ENCODE results near the gene CFAP53. TPM values are rescaled to one million over a fixed set of nuclear protein-coding genes. Genes with fewer than 3 reads are reported as not detected.

Gene CFAP53
- total RNA-seq, 1 experiment from 2014 or later = 0.15 TPM

DNA sequence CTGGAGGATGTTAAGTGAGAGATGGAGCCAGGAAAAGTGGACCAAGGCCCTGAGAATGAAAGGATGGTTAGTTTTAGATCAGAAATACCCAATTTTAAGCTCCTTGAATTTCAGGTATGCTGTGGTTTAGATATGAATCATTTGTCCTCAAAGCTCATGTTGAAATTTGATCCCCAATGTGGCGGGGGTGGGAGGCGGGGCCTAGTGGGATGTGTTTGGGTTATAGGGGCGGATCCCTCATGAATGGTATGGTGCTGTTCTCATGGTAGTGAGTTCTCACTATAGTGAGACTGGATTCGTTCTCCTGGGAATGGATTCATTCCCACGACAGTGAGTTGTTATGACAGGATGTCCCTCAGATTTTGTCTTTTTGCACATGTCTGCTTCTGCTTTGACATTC lies 82.7 kb downstream of the CFAP53 start:
- H3K36me3 Mint-ChIP-seq (ENCODE audit: insufficient read depth in 1 of 3, low read depth in 3 of 3) = no peaks in the 10 kb centered on the region
- Histone ChIP-seq H2BK20ac (ENCODE audit: low read depth, low read length, poor library complexity, severe bottlenecking) (no peak overlapping the region), H3K23me2 (ENCODE audit: insufficient read length, low read depth, low read length, poor library complexity, severe bottlenecking) (no peaks in the 10 kb centered on the region), H2AK5ac (ENCODE audit: insufficient read length, low read length) (no peak overlapping the region), H3K9ac (ENCODE audit: extremely low read depth, insufficient read length, low read length) (no peak overlapping the region), H3K27me3 (ENCODE audit: insufficient read depth, low read length) (no peaks in the 10 kb centered on the region), H2AFZ (ENCODE audit: low read length) (no peak overlapping the region), H3T11ph (ENCODE audit: low read length) (no peak overlapping the region), H2BK5ac (ENCODE audit: insufficient read length, low read length) (no peak overlapping the region), H3K23ac (ENCODE audit: insufficient read length, low read depth, low read length) (no peak overlapping the region), H3K4me1 (ENCODE audit: insufficient read depth, low read length) (no peaks in the 10 kb centered on the region; the same call in 1 of the 2 replicates), H4K20me1 (ENCODE audit: control insufficient read depth, insufficient read depth, insufficient read length) (no peaks in the 10 kb centered on the region), H2BK120ac (ENCODE audit: low read depth, low read length, poor library complexity, severe bottlenecking) (no peak overlapping the region), H4K5ac (ENCODE audit: insufficient read length, low read depth, low read length) (no peak overlapping the region), H3K79me2 (ENCODE audit: insufficient read depth, low read length) (no peaks in the 10 kb centered on the region), H4K91ac (ENCODE audit: insufficient read length, low read depth, low read length) (no peak overlapping the region), H3K9me3 (ENCODE audit: control insufficient read depth, low read depth, low read length) (no peaks in the 10 kb centered on the region), H3K79me1 (ENCODE audit: insufficient read depth, low read depth, low read length, poor library complexity, severe bottlenecking) (no peaks in the 10 kb centered on the region), H3K27ac (ENCODE audit: insufficient read length, low read depth, low read length) (no peak overlapping the region), H2BK15ac (ENCODE audit: low read depth, low read length) (no peak overlapping the region), H3K56ac (ENCODE audit: insufficient read length, low read depth, low read length) (no peak overlapping the region), H2BK12ac (ENCODE audit: insufficient read length, low read depth, low read length) (no peak overlapping the region), H3K18ac (ENCODE audit: insufficient read length, low read depth, low read length) (no peak overlapping the region), H4K8ac (replicated peaks; ENCODE audit: insufficient read length, low read depth, low read length) (no peak overlapping the region), H3K4ac (ENCODE audit: low read depth, low read length) (no peak overlapping the region), H3K4me2 (ENCODE audit: insufficient read depth, insufficient read length, low read length) (no peak overlapping the region), H3K14ac (ENCODE audit: insufficient read depth, low read length) (no peak overlapping the region)
- no peaks in the 10 kb centered on the region for H3K9me3 Mint-ChIP-seq
- TF ChIP-seq, protein P1, sequence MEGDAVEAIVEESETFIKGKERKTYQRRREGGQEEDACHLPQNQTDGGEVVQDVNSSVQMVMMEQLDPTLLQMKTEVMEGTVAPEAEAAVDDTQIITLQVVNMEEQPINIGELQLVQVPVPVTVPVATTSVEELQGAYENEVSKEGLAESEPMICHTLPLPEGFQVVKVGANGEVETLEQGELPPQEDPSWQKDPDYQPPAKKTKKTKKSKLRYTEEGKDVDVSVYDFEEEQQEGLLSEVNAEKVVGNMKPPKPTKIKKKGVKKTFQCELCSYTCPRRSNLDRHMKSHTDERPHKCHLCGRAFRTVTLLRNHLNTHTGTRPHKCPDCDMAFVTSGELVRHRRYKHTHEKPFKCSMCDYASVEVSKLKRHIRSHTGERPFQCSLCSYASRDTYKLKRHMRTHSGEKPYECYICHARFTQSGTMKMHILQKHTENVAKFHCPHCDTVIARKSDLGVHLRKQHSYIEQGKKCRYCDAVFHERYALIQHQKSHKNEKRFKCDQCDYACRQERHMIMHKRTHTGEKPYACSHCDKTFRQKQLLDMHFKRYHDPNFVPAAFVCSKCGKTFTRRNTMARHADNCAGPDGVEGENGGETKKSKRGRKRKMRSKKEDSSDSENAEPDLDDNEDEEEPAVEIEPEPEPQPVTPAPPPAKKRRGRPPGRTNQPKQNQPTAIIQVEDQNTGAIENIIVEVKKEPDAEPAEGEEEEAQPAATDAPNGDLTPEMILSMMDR (conservative IDR thresholded peaks at IDR 0.05) = no peak
- H3K27me3 Mint-ChIP-seq (ENCODE audit: low read depth) = no peaks in the 10 kb centered on the region
- no CpG with 5 or more reads among the region's 5 CpGs for WGBS (ENCODE audit: extremely low coverage, insufficient read length, low lambda C conversion rate)
- H3K27ac Mint-ChIP-seq = peak overlapping the region in 1 of 3 experiments; percentile 46; a peak in 1 of 7 replicates
- DNase-seq = peak; percentile 42
- H3K4me1 Mint-ChIP-seq = peaks cover 11% of the 10 kb centered on the region in 2 experiments
- no peak overlapping the region for H3K4me3 Mint-ChIP-seq
